DOHH2 (cell line): ENCODE results near the gene ACTG2.

Source experiments
- H3F3A ChIP-seq: fragments of 200-600 bp; sonication (generic), shearing (Covaris generic); 2 replicates; pipeline ENCODE4 v1.6.0; 2016; ENCODE audit warnings: antibody characterized with exemption, mild to moderate bottlenecking; ENCODE audit not compliant: control insufficient read depth, insufficient read depth
- H3K27ac ChIP-seq: fragments of 200-600 bp; sonication (generic); 2 replicates; pipeline ENCODE4 v1.5.1; 2014; ENCODE audit warnings: low read depth, mild to moderate bottlenecking, low read length, moderate library complexity
- H3K27me3 ChIP-seq: fragments of 200-600 bp; sonication (generic); 2 replicates; pipeline ENCODE4 v1.6.1; 2014; ENCODE audit warnings: mild to moderate bottlenecking, low read length, mixed read lengths; ENCODE audit not compliant: control insufficient read depth
- H3K36me3 ChIP-seq: fragments of 200-600 bp; sonication (generic); 2 replicates; pipeline ENCODE4 v1.6.1; 2014; ENCODE audit warnings: mild to moderate bottlenecking, low read length, moderate library complexity, mixed read lengths; ENCODE audit not compliant: control insufficient read depth
- H3K4me1 ChIP-seq: fragments of 200-600 bp; sonication (generic); 2 replicates; pipeline ENCODE4 v1.6.1; 2014; ENCODE audit warnings: mild to moderate bottlenecking, low read length, mixed read lengths; ENCODE audit not compliant: control insufficient read depth
- H3K4me2 ChIP-seq: fragments of 200-600 bp; sonication (generic); 2 replicates; pipeline ENCODE4 v1.6.0; 2014; ENCODE audit warnings: mild to moderate bottlenecking, low read length, moderate library complexity
- H3K4me3 ChIP-seq: fragments of 200-600 bp; sonication (generic); 2 replicates; pipeline ENCODE4 v1.5.1; 2014; ENCODE audit warnings: mild to moderate bottlenecking, low read length, mixed read lengths
- H3K79me2 ChIP-seq: fragments of 200-600 bp; sonication (generic); 2 replicates; pipeline ENCODE4 v1.6.1; 2014; ENCODE audit warnings: mild to moderate bottlenecking, low read length, mixed read lengths; ENCODE audit not compliant: control insufficient read depth
- H3K9me2 ChIP-seq: fragments of 200-600 bp; sonication (generic); replicated peaks from 2 replicates; pipeline ENCODE4 v1.6.1; 2014; ENCODE audit warnings: mild to moderate bottlenecking, low read length, mixed read lengths; ENCODE audit not compliant: control insufficient read depth
- H3K9me3 ChIP-seq: fragments of 200-600 bp; sonication (generic); 2 replicates; pipeline ENCODE4 v1.6.1; 2014; ENCODE audit warnings: antibody characterized with exemption, low read length, mixed read lengths; ENCODE audit not compliant: control insufficient read depth, insufficient read depth
- H4K20me1 ChIP-seq: fragments of 200-600 bp; sonication (generic); 2 replicates; pipeline ENCODE4 v1.6.0; 2014; ENCODE audit warnings: low read depth, mild to moderate bottlenecking, antibody characterized with exemption, low read length, moderate library complexity; ENCODE audit not compliant: control insufficient read depth, insufficient read depth
- EZH2phosphoT487 ChIP-seq: fragments of 200-600 bp; sonication (generic); IDR thresholded peaks from 2 replicates; pipeline ENCODE4 v1.6.1; 2017; ENCODE audit warnings: borderline replicate concordance, mild to moderate bottlenecking, antibody characterized with exemption, low read length, moderate library complexity, mixed read lengths
- TF ChIP-seq, protein P1 (sequence below): fragments of 200-600 bp; sonication (generic); IDR thresholded peaks from one replicate; pipeline ENCODE4 v1.5.1; 2014; ENCODE audit warnings: antibody characterized with exemption, mild to moderate bottlenecking, low read depth, low read length; ENCODE audit not compliant: poor library complexity, severe bottlenecking

The ACTG2 gene

DNA sequence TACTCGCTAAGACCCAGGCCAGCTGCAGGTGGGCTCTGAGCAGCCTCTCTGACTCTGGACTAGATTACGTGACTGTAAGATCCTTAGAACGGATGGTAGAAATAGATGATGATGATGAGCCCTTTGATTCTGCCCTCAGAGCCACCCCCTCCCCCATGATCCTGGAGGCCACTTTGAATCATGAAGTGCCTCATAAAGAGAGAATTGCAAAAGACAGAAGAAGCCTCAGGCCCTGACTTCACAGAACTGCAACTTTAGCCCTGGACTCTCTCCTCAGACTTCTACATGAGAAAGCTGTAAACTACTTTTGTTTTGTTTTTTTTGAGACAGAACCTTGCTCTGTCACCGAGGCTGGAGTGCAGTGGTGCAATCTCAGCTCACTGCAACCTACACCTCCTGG is 76.5 kb downstream of the ACTG2 start:
- Histone ChIP-seq H3K36me3 (no peaks in the 10 kb centered on the region), H3K9me3 (no peaks in the 10 kb centered on the region), H3K4me2 (no peak overlapping the region), H3F3A (no peaks in the 10 kb centered on the region), H4K20me1 (no peaks in the 10 kb centered on the region), H3K79me2 (no peaks in the 10 kb centered on the region), H3K27ac (no peak overlapping the region), H3K4me1 (peaks cover 15% of the 10 kb centered on the region), H3K4me3 (no peak overlapping the region), H3K27me3 (no peaks in the 10 kb centered on the region), H3K9me2 (no peaks in the 10 kb centered on the region)
- TF ChIP-seq EZH2phosphoT487: no peak
- TF ChIP-seq, protein P1, sequence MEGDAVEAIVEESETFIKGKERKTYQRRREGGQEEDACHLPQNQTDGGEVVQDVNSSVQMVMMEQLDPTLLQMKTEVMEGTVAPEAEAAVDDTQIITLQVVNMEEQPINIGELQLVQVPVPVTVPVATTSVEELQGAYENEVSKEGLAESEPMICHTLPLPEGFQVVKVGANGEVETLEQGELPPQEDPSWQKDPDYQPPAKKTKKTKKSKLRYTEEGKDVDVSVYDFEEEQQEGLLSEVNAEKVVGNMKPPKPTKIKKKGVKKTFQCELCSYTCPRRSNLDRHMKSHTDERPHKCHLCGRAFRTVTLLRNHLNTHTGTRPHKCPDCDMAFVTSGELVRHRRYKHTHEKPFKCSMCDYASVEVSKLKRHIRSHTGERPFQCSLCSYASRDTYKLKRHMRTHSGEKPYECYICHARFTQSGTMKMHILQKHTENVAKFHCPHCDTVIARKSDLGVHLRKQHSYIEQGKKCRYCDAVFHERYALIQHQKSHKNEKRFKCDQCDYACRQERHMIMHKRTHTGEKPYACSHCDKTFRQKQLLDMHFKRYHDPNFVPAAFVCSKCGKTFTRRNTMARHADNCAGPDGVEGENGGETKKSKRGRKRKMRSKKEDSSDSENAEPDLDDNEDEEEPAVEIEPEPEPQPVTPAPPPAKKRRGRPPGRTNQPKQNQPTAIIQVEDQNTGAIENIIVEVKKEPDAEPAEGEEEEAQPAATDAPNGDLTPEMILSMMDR: no peak
